Mucosa of descending colon (tissue), 3 donors: ENCODE measurements around the gene MAGI1. TPM values are rescaled to one million over a fixed set of nuclear protein-coding genes. Genes with fewer than 3 reads are reported as not detected.

Experiments
- ATAC-seq: fragments of 200-7000 bp; cut with Tn5 transposase; one replicate; pipeline ENCODE4 v1.9.1; 2020; ENCODE audit warnings: mild to moderate bottlenecking, moderate library complexity
- DNase-seq, 3 donors: peaks; one replicate each; pipeline ENCODE4 v3.0.0-alpha.2; 2020
- H3K36me3 ChIP-seq: fragments of 200-600 bp; one replicate; pipeline ENCODE4 v1.8.0; 2021; ENCODE audit warnings: low read depth, mild to moderate bottlenecking
- H3K4me1 ChIP-seq: fragments of 200-600 bp; one replicate; pipeline ENCODE4 v1.8.0; 2021; ENCODE audit warnings: low read depth, mild to moderate bottlenecking
- H3K4me3 ChIP-seq: fragments of 200-600 bp; one replicate; pipeline ENCODE4 v1.8.0; 2021; ENCODE audit warnings: mild to moderate bottlenecking
- H3K9me3 ChIP-seq: fragments of 200-600 bp; one replicate; pipeline ENCODE4 v1.8.0; 2021; ENCODE audit warnings: mild to moderate bottlenecking
- intact Hi-C, 2 donors: fragments of 100-400 bp; cut with DNase I in 1 of 2; cut with micrococcal nuclease in 1 of 2; formaldehyde crosslinking; loops; one replicate each; pipeline versions ENCODE4 v1.11.0 to v1.11.1; 2022; cut with DNase I, micrococcal nuclease
- total RNA-seq, 3 donors: library from RNA; stranded (reverse); fragmentation: NEBNext Ultra II Directional in 2 of 3; extraction: Animal tissue kit (Norgen Biotek cat#: 25700) in 2 of 3; gene quantifications; one replicate each; pipeline versions ENCODE4 v1.2.1 to v1.2.4, GENCODE V29; 2021 to 2023
- TF ChIP-seq, protein P1 (sequence below): fragments of 200-600 bp; IDR thresholded peaks from one replicate; pipeline ENCODE4 v1.8.0; 2022; ENCODE audit warnings: antibody characterized with exemption, mild to moderate bottlenecking
- donor health status: DM: no; HTN: no; CAD: no; lungs with moderate emphysema.
- donor health status: DM: no; HTN: no; CAD: no.
- donor health status: DM: no; HTN: yes; CAD: no.

MAGI1 gene
- total RNA-seq, 3 donors from 2014 or later, result 41.9 to 59.6 (median 45.6) TPM

DNA sequence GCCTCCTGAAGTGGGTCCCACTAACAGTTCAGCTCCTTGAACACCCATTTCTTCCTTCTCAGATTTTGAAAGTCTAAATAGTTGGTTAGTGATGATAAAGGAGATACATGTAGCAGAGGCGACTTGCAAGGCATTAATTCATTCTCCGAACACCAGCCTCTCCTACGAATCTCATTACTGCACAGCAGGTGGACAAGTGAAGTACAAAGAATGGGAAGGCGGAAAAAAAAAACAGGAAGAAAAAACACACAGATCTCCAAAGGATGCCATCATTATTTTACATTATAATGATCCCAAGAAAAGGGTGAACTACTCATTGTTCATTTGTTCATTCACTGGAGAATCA is 276.5 kb downstream of the MAGI1 start:
- intact Hi-C loops, result no loop called here
- ATAC-seq (no peak), DNase-seq (no peak)
- Histone ChIP-seq H3K36me3 (no peaks in the 10 kb centered on the region), H3K4me1 (no peaks in the 10 kb centered on the region), H3K9me3 (no peaks in the 10 kb centered on the region), H3K4me3 (no peak overlapping the region)
- TF ChIP-seq, protein P1, sequence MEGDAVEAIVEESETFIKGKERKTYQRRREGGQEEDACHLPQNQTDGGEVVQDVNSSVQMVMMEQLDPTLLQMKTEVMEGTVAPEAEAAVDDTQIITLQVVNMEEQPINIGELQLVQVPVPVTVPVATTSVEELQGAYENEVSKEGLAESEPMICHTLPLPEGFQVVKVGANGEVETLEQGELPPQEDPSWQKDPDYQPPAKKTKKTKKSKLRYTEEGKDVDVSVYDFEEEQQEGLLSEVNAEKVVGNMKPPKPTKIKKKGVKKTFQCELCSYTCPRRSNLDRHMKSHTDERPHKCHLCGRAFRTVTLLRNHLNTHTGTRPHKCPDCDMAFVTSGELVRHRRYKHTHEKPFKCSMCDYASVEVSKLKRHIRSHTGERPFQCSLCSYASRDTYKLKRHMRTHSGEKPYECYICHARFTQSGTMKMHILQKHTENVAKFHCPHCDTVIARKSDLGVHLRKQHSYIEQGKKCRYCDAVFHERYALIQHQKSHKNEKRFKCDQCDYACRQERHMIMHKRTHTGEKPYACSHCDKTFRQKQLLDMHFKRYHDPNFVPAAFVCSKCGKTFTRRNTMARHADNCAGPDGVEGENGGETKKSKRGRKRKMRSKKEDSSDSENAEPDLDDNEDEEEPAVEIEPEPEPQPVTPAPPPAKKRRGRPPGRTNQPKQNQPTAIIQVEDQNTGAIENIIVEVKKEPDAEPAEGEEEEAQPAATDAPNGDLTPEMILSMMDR, result no peak

DNA sequence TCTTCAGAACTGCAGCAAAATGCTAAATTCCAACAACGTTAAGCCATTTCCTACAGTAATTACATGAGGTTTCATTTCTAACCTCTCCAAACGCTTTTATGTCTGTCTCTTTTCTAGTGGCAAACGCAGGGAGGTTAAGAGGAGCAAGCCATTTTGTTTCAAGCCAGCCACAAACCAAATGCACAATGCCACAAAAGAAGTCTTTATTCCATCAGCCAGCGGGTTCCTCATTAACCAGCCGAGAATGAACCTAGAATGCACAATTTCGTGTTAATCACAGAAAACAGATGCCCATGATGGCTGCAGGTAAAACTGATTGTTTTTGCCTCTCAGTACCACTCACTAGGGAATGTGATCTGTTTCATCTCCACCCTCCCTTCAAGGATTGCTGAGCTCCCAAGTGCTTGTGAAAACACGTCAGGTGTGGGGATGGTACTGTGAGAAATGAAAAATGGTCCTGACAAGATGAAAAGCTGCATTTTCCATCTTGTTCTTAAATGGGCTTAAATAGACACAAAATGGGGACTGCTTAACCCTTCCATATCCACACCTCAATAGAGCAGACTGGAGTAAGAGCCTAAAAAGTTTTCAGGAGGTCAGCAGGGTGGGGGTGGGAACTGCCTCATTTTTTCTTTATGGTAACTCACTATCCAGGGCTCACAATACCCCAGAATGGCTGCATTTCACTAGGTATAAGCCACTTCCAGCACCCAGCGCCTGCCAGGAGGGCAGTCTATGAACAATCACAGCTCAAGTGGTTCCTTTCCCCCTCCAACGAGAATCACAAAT is 277.1 kb downstream of the MAGI1 start:
- TF ChIP-seq, protein P1, result no peak
- intact Hi-C loops, result no loop called here
- H3K9me3 ChIP-seq, result no peaks in the 10 kb centered on the region
- no peaks in the 10 kb centered on the region for H3K4me1 ChIP-seq
- DNase-seq (no peak), ATAC-seq (no peak)
- H3K4me3 ChIP-seq, result no peak overlapping the region
- no peaks in the 10 kb centered on the region for H3K36me3 ChIP-seq

DNA sequence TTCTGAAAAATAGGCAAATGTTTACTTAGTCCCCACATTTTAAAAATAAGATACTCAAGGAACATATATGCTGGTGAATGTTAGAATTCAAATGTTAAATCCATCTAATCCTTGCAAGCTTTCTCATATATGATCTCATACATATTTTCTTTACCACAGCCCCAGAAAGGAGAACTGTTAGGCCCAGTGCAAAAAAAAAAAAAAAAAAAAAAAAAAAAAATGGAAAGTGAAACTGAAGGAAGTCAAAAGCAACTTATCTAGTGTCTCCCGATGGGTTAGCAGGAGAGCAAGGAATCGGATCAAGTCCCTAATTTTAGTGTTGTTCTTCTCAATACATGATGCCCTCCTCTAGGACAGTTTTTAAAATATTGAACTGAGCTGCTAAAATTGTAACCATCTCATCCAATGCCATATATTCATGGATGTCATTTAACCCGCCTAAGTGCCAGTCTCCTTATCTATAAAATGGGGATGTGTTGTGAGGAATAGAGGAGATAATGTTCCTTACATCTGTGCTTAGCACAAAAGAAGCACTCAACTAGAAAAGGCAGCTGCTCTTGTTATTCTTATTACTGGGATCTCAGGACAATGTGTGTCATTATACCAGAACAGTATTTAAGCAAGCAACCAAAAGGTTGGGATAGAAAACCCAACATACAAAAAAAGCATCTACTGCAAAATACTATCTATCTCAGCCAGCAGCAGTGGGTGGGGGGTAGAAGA is 279.7 kb downstream of the MAGI1 start:
- H3K4me3 ChIP-seq, result no peak overlapping the region
- DNase-seq, result no peak
- no peaks in the 10 kb centered on the region for H3K4me1 ChIP-seq
- ATAC-seq, result no peak
- intact Hi-C loops, result no loop called here
- H3K9me3 ChIP-seq, result no peaks in the 10 kb centered on the region
- TF ChIP-seq, protein P1, result no peak
- H3K36me3 ChIP-seq, result no peaks in the 10 kb centered on the region

DNA sequence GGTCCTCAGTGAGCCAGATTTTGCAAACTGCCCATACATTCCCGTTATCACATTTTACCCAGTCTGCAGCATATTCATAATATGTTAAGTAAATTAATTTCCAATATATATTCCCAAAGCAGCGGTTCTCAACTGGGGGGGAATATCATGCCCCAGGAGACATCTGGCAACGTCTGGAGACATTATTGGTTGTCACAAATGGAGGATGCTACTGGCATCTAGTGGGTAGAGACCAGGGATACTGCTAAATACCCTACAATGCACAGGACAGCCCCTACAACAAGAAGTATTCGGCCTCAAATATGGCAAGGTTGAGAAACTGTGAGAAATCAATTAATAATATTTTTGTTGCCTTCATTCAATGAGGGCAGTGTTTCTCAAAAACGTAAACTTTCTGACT is 280.3 kb downstream of the MAGI1 start:
- ATAC-seq, result no peak
- intact Hi-C loops, result no loop called here

DNA sequence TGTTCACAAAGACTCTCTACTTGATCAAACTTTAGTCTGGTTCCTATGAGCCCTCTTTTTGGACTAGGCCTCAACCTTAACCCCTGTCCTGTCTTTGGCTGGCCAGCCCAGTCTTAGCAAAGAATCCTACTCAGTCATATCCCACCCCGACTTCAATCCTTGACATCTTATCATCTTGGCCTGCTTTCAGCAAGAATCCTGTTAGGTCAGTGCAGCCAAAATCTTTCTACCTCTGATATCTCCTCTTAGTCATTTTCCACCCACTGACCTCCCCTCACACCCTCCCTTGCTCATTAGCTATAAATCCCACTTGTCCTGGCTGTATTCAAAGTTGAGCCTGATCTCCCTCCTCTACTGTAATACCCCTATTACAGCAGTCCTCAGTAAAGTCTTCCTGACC is 286.1 kb downstream of the MAGI1 start:
- DNase-seq (no peak), ATAC-seq (no peak)
- H3K9me3 ChIP-seq, result no peaks in the 10 kb centered on the region
- TF ChIP-seq, protein P1, result no peak
- H3K4me1 ChIP-seq, result no peaks in the 10 kb centered on the region
- intact Hi-C loops, result no loop called here
- no peaks in the 10 kb centered on the region for H3K36me3 ChIP-seq
- no peak overlapping the region for H3K4me3 ChIP-seq

More for the DNA sequence above, 280.3 kb downstream of the MAGI1 start:
- no peak for DNase-seq
- TF ChIP-seq, protein P1, result no peak
- no peaks in the 10 kb centered on the region for H3K9me3 ChIP-seq
- H3K4me3 ChIP-seq, result no peak overlapping the region
- H3K36me3 ChIP-seq, result no peaks in the 10 kb centered on the region
- H3K4me1 ChIP-seq, result no peaks in the 10 kb centered on the region
